Progenitor cell of endocrine pancreas (in vitro differentiated cells): ENCODE measurements around the gene ANKRD40. TPM values are rescaled to one million over a fixed set of nuclear protein-coding genes. Genes with fewer than 3 reads are reported as not detected.

Experiments
- DNase-seq: peaks from one replicate; pipeline ENCODE4 v3.0.0; 2021; ENCODE audit warnings: low spot score; ENCODE audit not compliant: unreplicated experiment
- H3K27ac Mint-ChIP-seq: 2 replicates; pipeline ENCODE4 v1.8.0; 2021; ENCODE audit warnings: mild to moderate bottlenecking, moderate library complexity, mixed read lengths
- H3K27me3 Mint-ChIP-seq: 2 replicates; pipeline ENCODE4 v1.8.0; 2021; ENCODE audit warnings: mixed read lengths
- H3K36me3 Mint-ChIP-seq: 2 replicates; pipeline ENCODE4 v1.8.0; 2022; ENCODE audit warnings: mixed read lengths; ENCODE audit not compliant: insufficient read depth
- H3K4me1 Mint-ChIP-seq: 2 replicates; pipeline ENCODE4 v1.8.0; 2021; ENCODE audit warnings: low read depth, mixed read lengths
- H3K4me3 Mint-ChIP-seq: 2 replicates; pipeline ENCODE4 v1.8.0; 2021; ENCODE audit warnings: low read depth, mild to moderate bottlenecking, moderate library complexity, mixed read lengths
- H3K9me3 Mint-ChIP-seq: 2 replicates; pipeline ENCODE4 v1.8.0; 2021; ENCODE audit warnings: low read depth, mixed read lengths
- total RNA-seq: library from RNA; stranded (reverse); gene quantifications from 2 replicates; pipeline ENCODE4 v1.2.1, GENCODE V29; 2021
- TF ChIP-seq, protein P1 (sequence below): fragments of 200-600 bp; sonication (generic); IDR thresholded peaks from one replicate; pipeline ENCODE4 v1.5.0; 2021; ENCODE audit warnings: antibody characterized with exemption, mild to moderate bottlenecking; ENCODE audit not compliant: unreplicated experiment

Gene ANKRD40
- total RNA-seq, 1 donor from 2014 or later: 39.0 TPM

- H3K27me3 Mint-ChIP-seq: peaks cover 4% of the 10 kb centered on the region
- H3K9me3 Mint-ChIP-seq: peaks cover 3% of the 10 kb centered on the region
- H3K4me1 Mint-ChIP-seq: no peaks in the 10 kb centered on the region
- no peak overlapping the region for H3K27ac Mint-ChIP-seq
- no peaks in the 10 kb centered on the region for H3K36me3 Mint-ChIP-seq
- TF ChIP-seq, protein P1, sequence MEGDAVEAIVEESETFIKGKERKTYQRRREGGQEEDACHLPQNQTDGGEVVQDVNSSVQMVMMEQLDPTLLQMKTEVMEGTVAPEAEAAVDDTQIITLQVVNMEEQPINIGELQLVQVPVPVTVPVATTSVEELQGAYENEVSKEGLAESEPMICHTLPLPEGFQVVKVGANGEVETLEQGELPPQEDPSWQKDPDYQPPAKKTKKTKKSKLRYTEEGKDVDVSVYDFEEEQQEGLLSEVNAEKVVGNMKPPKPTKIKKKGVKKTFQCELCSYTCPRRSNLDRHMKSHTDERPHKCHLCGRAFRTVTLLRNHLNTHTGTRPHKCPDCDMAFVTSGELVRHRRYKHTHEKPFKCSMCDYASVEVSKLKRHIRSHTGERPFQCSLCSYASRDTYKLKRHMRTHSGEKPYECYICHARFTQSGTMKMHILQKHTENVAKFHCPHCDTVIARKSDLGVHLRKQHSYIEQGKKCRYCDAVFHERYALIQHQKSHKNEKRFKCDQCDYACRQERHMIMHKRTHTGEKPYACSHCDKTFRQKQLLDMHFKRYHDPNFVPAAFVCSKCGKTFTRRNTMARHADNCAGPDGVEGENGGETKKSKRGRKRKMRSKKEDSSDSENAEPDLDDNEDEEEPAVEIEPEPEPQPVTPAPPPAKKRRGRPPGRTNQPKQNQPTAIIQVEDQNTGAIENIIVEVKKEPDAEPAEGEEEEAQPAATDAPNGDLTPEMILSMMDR: no peak
- no peak overlapping the region for H3K4me3 Mint-ChIP-seq
- no peak for DNase-seq
Measured at GRCh38 chr17:50645748-50646682, 61.7 kb downstream of the ANKRD40 start.

Other genes starting within 250 kb of the ANKRD40 start
- not detected in 2 replicates for gene CHAD, start 239.0 kb downstream of the ANKRD40 start, total RNA-seq
- 34.4 and 40.7 TPM in 2 replicates for gene RSAD1, start 229.1 kb downstream of the ANKRD40 start, total RNA-seq
- 1.7 and 3.5 TPM in 2 replicates for gene MYCBPAP, start 199.5 kb downstream of the ANKRD40 start, total RNA-seq
- 8.5 and 9.1 TPM in 2 replicates for gene EPN3, start 175.2 kb downstream of the ANKRD40 start, total RNA-seq
- gene SPATA20, start 160.7 kb downstream of the ANKRD40 start, total RNA-seq: 84.1 and 90.3 TPM in 2 replicates
- 0.19 and 0.36 TPM in 2 replicates for gene CACNA1G, start 147.2 kb downstream of the ANKRD40 start, total RNA-seq
- 1.6 and 2.3 TPM in 2 replicates for gene ABCC3, start 73.0 kb downstream of the ANKRD40 start, total RNA-seq
- 168 and 184 TPM in 2 replicates for gene LUC7L3, start 11.7 kb upstream of the ANKRD40 start, total RNA-seq
- gene ANKRD40CL, start 59.6 kb upstream of the ANKRD40 start, total RNA-seq: not detected in 2 replicates
- gene WFIKKN2, start 127.7 kb upstream of the ANKRD40 start, total RNA-seq: not detected in 2 replicates
- 41.0 and 43.9 TPM in 2 replicates for gene TOB1, start 158.4 kb upstream of the ANKRD40 start, total RNA-seq